H1 (cell line): Measurements from ENCODE around the gene HCAR1. TPM values are rescaled to one million over a fixed set of nuclear protein-coding genes. Genes with fewer than 3 reads are reported as not detected.
A peak's percentile ranks its signal among the peaks of the same experiment; 100 is the strongest.

Experiments
- CTCF ChIA-PET: fragments of 300-600 bp; sonication (Branson Sonifier 250); formaldehyde crosslinking; loops from one replicate; lab custom pipeline; 2021; ENCODE audit not compliant: partially characterized antibody; lab: Charles Lee
- POLR2A ChIA-PET: fragments of 300-600 bp; sonication (Branson Sonifier 250); formaldehyde crosslinking; loops from one replicate; lab custom pipeline; 2021; ENCODE audit warnings: inconsistent platforms; ENCODE audit not compliant: partially characterized antibody; lab: Charles Lee
- DNase-seq, 2 experiments: peaks; one replicate each; pipeline versions ENCODE4 v3.0.0 to v3.0.0-alpha.2; 2010 to 2022; ENCODE audit warnings: low spot score in 2 of 2, low read depth in 1 of 2, mixed read lengths in 1 of 2
- FAIRE-seq: peaks from 2 replicates; lab custom pipeline; 2011; peaks lifted over from hg19 to GRCh38; lab: Jason Lieb, UNC
- H2AFZ ChIP-seq: 2 replicates; pipeline ENCODE4 v1.8.1; 2012; ENCODE audit warnings: low read length, inconsistent platforms
- H2AK5ac ChIP-seq: 2 replicates; pipeline ENCODE4 v1.6.1; 2013; ENCODE audit warnings: low read depth, low read length
- H2BK120ac ChIP-seq: replicated peaks from 2 replicates; pipeline ENCODE3; 2013; ENCODE audit warnings: low read depth, low read length, inconsistent platforms
- H2BK12ac ChIP-seq: 2 replicates; pipeline ENCODE4 v1.6.1; 2013; ENCODE audit warnings: low read depth, low read length
- H2BK15ac ChIP-seq: 2 replicates; pipeline ENCODE4 v1.6.1; 2013; ENCODE audit warnings: low read length
- H2BK20ac ChIP-seq: 2 replicates; pipeline ENCODE4 v1.6.1; 2013; ENCODE audit warnings: low read length
- H2BK5ac ChIP-seq: 2 replicates; pipeline ENCODE4 v1.6.1; 2013; ENCODE audit warnings: low read depth, low read length
- H3K14ac ChIP-seq: 2 replicates; pipeline ENCODE4 v1.6.1; 2013; ENCODE audit warnings: inconsistent platforms; ENCODE audit not compliant: insufficient read length
- H3K18ac ChIP-seq: 2 replicates; pipeline ENCODE4 v1.6.1; 2013; ENCODE audit warnings: low read length; ENCODE audit errors: extremely low read depth
- H3K23ac ChIP-seq: 2 replicates; pipeline ENCODE4 v1.6.1; 2013; ENCODE audit warnings: inconsistent platforms; ENCODE audit not compliant: insufficient read length
- H3K23me2 ChIP-seq: 2 replicates; pipeline ENCODE4 v1.6.1; 2013; ENCODE audit warnings: low read depth, low read length
- H3K27ac ChIP-seq: 2 replicates; pipeline ENCODE4 v1.6.1; 2011; ENCODE audit warnings: low read depth, low read length, inconsistent platforms
- H3K27me3 ChIP-seq, 4 experiments: replicated peaks in 1 of 4; 1 replicate in 1 of 4; 2 replicates in 3 of 4; pipeline versions ENCODE4 v1.6.1 to v1.8.1; 2011 to 2013; ENCODE audit warnings: low read length in 3 of 4, mild to moderate bottlenecking in 3 of 4, inconsistent platforms in 2 of 4, mixed read lengths in 2 of 4, moderate library complexity in 1 of 4; ENCODE audit not compliant: control insufficient read depth in 3 of 4, insufficient read depth in 3 of 4; ENCODE audit errors: extremely low read depth in 1 of 4
- H3K36me3 ChIP-seq, 4 experiments: 2 replicates each; pipeline versions ENCODE4 v1.6.1 to v1.8.1; 2011 to 2013; ENCODE audit warnings: mild to moderate bottlenecking in 4 of 4, low read length in 3 of 4, moderate library complexity in 2 of 4, control low read depth in 1 of 4, inconsistent platforms in 1 of 4; ENCODE audit not compliant: insufficient read depth in 4 of 4, control insufficient read depth in 2 of 4
- H3K4ac ChIP-seq: replicated peaks from 2 replicates; pipeline ENCODE3; 2013; ENCODE audit warnings: low read length, low read depth, mixed read lengths, inconsistent platforms; ENCODE audit not compliant: insufficient read length
- H3K4me1 ChIP-seq, 4 experiments: replicated peaks in 1 of 4; 1 replicate in 1 of 4; 2 replicates in 3 of 4; pipeline versions ENCODE4 v1.6.1 to v1.8.1; 2011 to 2013; ENCODE audit warnings: low read length in 3 of 4, inconsistent platforms in 2 of 4, mixed read lengths in 1 of 4; ENCODE audit not compliant: insufficient read depth in 4 of 4, control insufficient read depth in 3 of 4
- H3K4me2 ChIP-seq, 2 experiments: 2 replicates each; pipeline versions ENCODE4 v1.6.1 to v1.8.1; 2011 to 2013; ENCODE audit warnings: low read depth in 2 of 2, low read length in 2 of 2, control low read depth in 1 of 2, inconsistent platforms in 1 of 2, mild to moderate bottlenecking in 1 of 2; ENCODE audit not compliant: insufficient read depth in 1 of 2
- H3K4me3 ChIP-seq, 4 experiments: fragments of 200-600, 300-600 bp in 1 of 4; sonication (generic), shearing (Covaris generic), sonication (Bioruptor Twin) in 1 of 4; 2 replicates each; pipeline versions ENCODE4 v1.5.1 to v1.8.1; 2011 to 2016; ENCODE audit warnings: low read length in 4 of 4, low read depth in 3 of 4, control low read depth in 2 of 4, inconsistent platforms in 2 of 4, mild to moderate bottlenecking in 2 of 4, mixed read lengths in 1 of 4, moderate library complexity in 1 of 4; ENCODE audit not compliant: insufficient read depth in 2 of 4; ENCODE audit errors: extremely low read depth in 1 of 4
- H3K56ac ChIP-seq: replicated peaks from 2 replicates; pipeline ENCODE3; 2013; ENCODE audit warnings: low read depth, mild to moderate bottlenecking, mixed read lengths, low read length, inconsistent platforms; ENCODE audit not compliant: insufficient read length
- H3K79me1 ChIP-seq: 2 replicates; pipeline ENCODE4 v1.6.1; 2013; ENCODE audit warnings: low read depth, low read length, control low read depth
- H3K79me2 ChIP-seq, 2 experiments: 2 replicates each; pipeline versions ENCODE4 v1.6.1 to v1.8.1; 2012 to 2013; ENCODE audit warnings: low read length in 2 of 2, mild to moderate bottlenecking in 2 of 2, inconsistent platforms in 1 of 2; ENCODE audit not compliant: insufficient read depth in 2 of 2, control insufficient read depth in 1 of 2
- H3K9ac ChIP-seq, 4 experiments: replicated peaks in 1 of 4; 1 replicate in 1 of 4; 2 replicates in 3 of 4; pipeline versions ENCODE4 v1.6.1 to v1.8.1; 2011 to 2013; ENCODE audit warnings: low read depth in 3 of 4, low read length in 3 of 4, control low read depth in 2 of 4, mild to moderate bottlenecking in 2 of 4, moderate library complexity in 2 of 4, inconsistent platforms in 1 of 4; ENCODE audit errors: extremely low read depth in 1 of 4
- H3K9me3 ChIP-seq, 2 experiments: 2 replicates each; pipeline versions ENCODE4 v1.6.1 to v1.8.1; 2012 to 2013; ENCODE audit warnings: mild to moderate bottlenecking in 2 of 2, moderate library complexity in 2 of 2, control low read depth in 1 of 2, inconsistent platforms in 1 of 2, low read depth in 1 of 2, low read length in 1 of 2, mixed read lengths in 1 of 2; ENCODE audit not compliant: insufficient read depth in 2 of 2
- H4K20me1 ChIP-seq, 2 experiments: replicated peaks in 1 of 2; 2 replicates each; pipeline versions ENCODE3 to v1.8.1; 2011 to 2013; ENCODE audit warnings: inconsistent platforms in 2 of 2, low read length in 2 of 2, mild to moderate bottlenecking in 1 of 2; ENCODE audit not compliant: insufficient read depth in 2 of 2, control insufficient read depth in 1 of 2
- H4K5ac ChIP-seq: 2 replicates; pipeline ENCODE4 v1.6.1; 2013; ENCODE audit warnings: low read length, low read depth, mixed read lengths, inconsistent platforms; ENCODE audit not compliant: insufficient read length
- H4K8ac ChIP-seq: 2 replicates; pipeline ENCODE4 v1.8.0; 2013; ENCODE audit warnings: mild to moderate bottlenecking, moderate library complexity, low read length, inconsistent platforms; ENCODE audit not compliant: insufficient read depth; ENCODE audit errors: extremely low read depth
- H4K91ac ChIP-seq: replicated peaks from 2 replicates; pipeline ENCODE3; 2013; ENCODE audit warnings: low read length, mixed read lengths, inconsistent platforms; ENCODE audit not compliant: insufficient read length
- CEBPB ChIP-seq: IDR thresholded peaks from 2 replicates; pipeline ENCODE4 v1.6.1; 2012; ENCODE audit warnings: low read depth, low read length
- RXRA ChIP-seq: IDR thresholded peaks from 2 replicates; pipeline ENCODE4 v1.6.1; 2011; ENCODE audit warnings: low read depth, mild to moderate bottlenecking, low read length, moderate library complexity; ENCODE audit not compliant: insufficient read depth
- YY1 ChIP-seq: IDR thresholded peaks from 2 replicates; pipeline ENCODE4 v1.6.1; 2011; ENCODE audit warnings: low read depth, mild to moderate bottlenecking, low read length
- WGBS, 2 experiments: shearing (Covaris generic) in 1 of 2; methylation state at CpG; one replicate each; pipeline versions ENCODE4 v1.1.6 to v1.1.7; 2013 to 2015; ENCODE audit warnings: low lambda C conversion rate in 2 of 2, mixed read lengths in 2 of 2, inconsistent platforms in 1 of 2, low coverage in 1 of 2, missing lambda C conversion rate in 1 of 2; ENCODE audit not compliant: insufficient replicate concordance in 2 of 2, insufficient coverage in 1 of 2, insufficient read length in 1 of 2; ENCODE audit errors: extremely low coverage in 1 of 2, missing lambda C conversion rate in 1 of 2; 5-methylcytosine and 5-hydroxymethylcytosine counted together
- polyA plus RNA-seq, 7 experiments: library from polyadenylated mRNA; depleted of rRNA in 3 of 7; stranded (reverse) in 5 of 7; unstranded in 2 of 7; fragments of >200 nt in 5 of 7; fragments of 200-250 nt in 2 of 7; gene quantifications; 1 replicate in 5 of 7; 2 replicates in 1 of 7; 4 replicates in 1 of 7; pipeline versions ENCODE4 v1.2.1 to v1.2.3, GENCODE V29; 2011 to 2013; ENCODE audit warnings: missing spikeins in 2 of 7, mixed read lengths in 2 of 7
- total RNA-seq: library from RNA; stranded (reverse); fragmentation: NEBNext Ultra II Directional; extraction: Animal tissue kit (Norgen Biotek cat#: 25700); gene quantifications from 2 replicates; pipeline ENCODE4 v1.2.1, GENCODE V29; 2021

The HCAR1 gene
- total and polyA plus RNA-seq, 2 of the 8 experiments (the other 6 are each of a cell fraction or from before 2014, with no cell fraction given), result 0.02 TPM; not detected in 1

DNA sequence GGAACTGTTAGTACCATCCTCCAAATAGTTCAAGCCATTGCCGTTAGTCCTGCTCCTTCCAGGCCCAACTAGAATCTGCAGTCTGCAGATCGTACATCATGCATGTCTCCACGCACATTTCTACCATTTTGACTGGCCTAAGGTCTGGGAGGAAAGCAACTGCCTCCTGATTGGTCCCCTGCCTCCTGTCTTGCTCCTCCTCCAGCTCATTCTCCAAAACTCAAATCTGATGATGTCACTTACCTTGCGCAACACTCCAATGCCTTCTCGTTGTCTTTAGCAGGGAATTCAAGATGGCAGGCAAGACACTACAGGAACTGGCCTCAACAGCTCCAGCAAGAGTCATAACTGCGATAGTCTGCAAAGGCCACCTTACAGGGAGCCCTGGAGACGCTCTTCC, 9.7 kb upstream of the HCAR1 start:
- ChIA-PET CTCF (interaction anchor here (0.6 kb wide), 1 partner anchor 74 kb away, joined by 4 read pairs; no protein-coding TSS in a partner anchor), POLR2A (no interaction called here)
- FAIRE-seq (no peak), DNase-seq (no peak)
- no peaks in the 10 kb centered on the region; a peak in 1 of 8 replicates for H3K36me3 ChIP-seq
- peak overlapping the region; percentile 81; the same call in 1 of the 2 replicates for H2AFZ ChIP-seq
- H3K4ac ChIP-seq, result no peak overlapping the region
- no peak overlapping the region for H3K4me3 ChIP-seq
- no peak overlapping the region for H3K56ac ChIP-seq
- no peaks in the 10 kb centered on the region for H3K4me1 ChIP-seq
- no peak overlapping the region for H2AK5ac ChIP-seq
- no peak overlapping the region for H2BK120ac ChIP-seq
- H2BK20ac ChIP-seq, result no peak overlapping the region
- no peak overlapping the region for H4K91ac ChIP-seq
- H3K27me3 ChIP-seq, result no peaks in the 10 kb centered on the region
- no peaks in the 10 kb centered on the region for H3K79me2 ChIP-seq
- H3K14ac ChIP-seq, result no peak overlapping the region
- no peak overlapping the region for H3K23ac ChIP-seq
- no peak overlapping the region for H3K4me2 ChIP-seq
- no peaks in the 10 kb centered on the region for H3K79me1 ChIP-seq
- WGBS, 2 experiments, result 92% methylated on average over 7 of the region's 7 CpGs; no CpG with 5 or more reads in 1 of the 2 experiments
- H2BK12ac ChIP-seq, result no peak overlapping the region
- no peaks in the 10 kb centered on the region for H3K9me3 ChIP-seq
- no peak overlapping the region for H4K5ac ChIP-seq
- no peak overlapping the region for H2BK15ac ChIP-seq
- no peaks in the 10 kb centered on the region for H3K23me2 ChIP-seq
- no peak overlapping the region for H3K27ac ChIP-seq
- TF ChIP-seq CEBPB (peak; percentile 93), YY1 (0 out of 2 replicates have a peak, but pooled peaks have one; percentile 16), RXRA (no peak)
- no peak overlapping the region for H4K8ac ChIP-seq
- no peak overlapping the region for H3K9ac ChIP-seq
- H2BK5ac ChIP-seq, result no peak overlapping the region
- H4K20me1 ChIP-seq, result no peaks in the 10 kb centered on the region
- no peak overlapping the region for H3K18ac ChIP-seq
